Mesothelial cell of epicardium (in vitro differentiated cells): ENCODE results near the gene KCNMA1. TPM values are rescaled to one million over a fixed set of nuclear protein-coding genes. Genes with fewer than 3 reads are reported as not detected.

Source experiments
- DNase-seq, 2 experiments: peaks; one replicate each; pipeline ENCODE4 v3.0.0; 2021; ENCODE audit warnings: low spot score in 2 of 2; ENCODE audit not compliant: unreplicated experiment in 2 of 2
- H3K27ac Mint-ChIP-seq: 2 replicates; pipeline ENCODE4 v1.8.0; 2021; ENCODE audit warnings: mixed read lengths
- H3K27me3 Mint-ChIP-seq: 2 replicates; pipeline ENCODE4 v1.8.0; 2021; ENCODE audit warnings: low read depth, mixed read lengths
- H3K36me3 Mint-ChIP-seq: 2 replicates; pipeline ENCODE4 v1.8.0; 2021; ENCODE audit warnings: mixed read lengths
- H3K4me1 Mint-ChIP-seq: 2 replicates; pipeline ENCODE4 v1.8.0; 2021; ENCODE audit warnings: mixed read lengths
- H3K4me3 Mint-ChIP-seq: 2 replicates; pipeline ENCODE4 v1.8.0; 2021; ENCODE audit warnings: mild to moderate bottlenecking, moderate library complexity, mixed read lengths
- H3K9me3 Mint-ChIP-seq: 2 replicates; pipeline ENCODE4 v1.8.0; 2021; ENCODE audit warnings: mixed read lengths
- CTCF ChIP-seq: fragments of 200-600 bp; sonication (generic); IDR thresholded peaks from one replicate; pipeline ENCODE4 v1.5.0; 2021; ENCODE audit warnings: antibody characterized with exemption; ENCODE audit not compliant: unreplicated experiment
- total RNA-seq: library from RNA; stranded (reverse); gene quantifications from 3 replicates; pipeline ENCODE4 v1.2.1, GENCODE V29; 2021

KCNMA1 gene
- total RNA-seq, 1 donor from 2014 or later, result 44.0 TPM

GRCh38 chr10:77371421-77371820 is 266.2 kb downstream of the KCNMA1 start:
- no peak for DNase-seq
- TF ChIP-seq CTCF, result no peak
- H3K27ac Mint-ChIP-seq, result no peak overlapping the region
- H3K4me3 Mint-ChIP-seq, result no peak overlapping the region
- H3K27me3 Mint-ChIP-seq, result no peaks in the 10 kb centered on the region
- no peaks in the 10 kb centered on the region for H3K4me1 Mint-ChIP-seq
- peaks cover 9% of the 10 kb centered on the region for H3K9me3 Mint-ChIP-seq
- peaks cover 11% of the 10 kb centered on the region for H3K36me3 Mint-ChIP-seq

DNA sequence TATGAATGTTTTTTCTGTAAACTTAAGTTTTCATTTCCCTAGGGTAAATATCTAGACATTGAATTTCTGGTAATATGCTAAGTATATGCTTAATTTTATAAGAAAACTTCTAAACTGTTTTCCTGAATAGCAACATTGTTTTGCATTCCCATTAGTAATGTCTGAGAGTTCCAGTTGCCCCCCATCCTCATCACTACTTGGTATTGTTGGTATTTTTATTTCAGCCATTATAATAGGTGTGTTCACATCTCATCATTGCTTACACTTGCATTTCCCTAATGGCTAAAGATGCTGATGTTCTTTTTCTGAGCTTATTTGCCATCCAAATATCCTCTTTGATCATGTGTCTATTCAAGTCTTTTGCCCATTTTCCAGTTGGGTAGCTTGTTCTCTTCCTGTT is 269.6 kb downstream of the KCNMA1 start:
- no peak for DNase-seq
- Mint-ChIP-seq H3K9me3 (peaks cover 9% of the 10 kb centered on the region), H3K4me1 (no peaks in the 10 kb centered on the region), H3K27me3 (no peaks in the 10 kb centered on the region), H3K4me3 (no peak overlapping the region), H3K36me3 (peaks cover 11% of the 10 kb centered on the region), H3K27ac (no peak overlapping the region)
- no peak for TF ChIP-seq CTCF

GRCh38 chr10:77363210-77363609 is 274.4 kb downstream of the KCNMA1 start:
- no peak for TF ChIP-seq CTCF
- no peak overlapping the region for H3K27ac Mint-ChIP-seq
- H3K4me1 Mint-ChIP-seq, result no peaks in the 10 kb centered on the region

DNA sequence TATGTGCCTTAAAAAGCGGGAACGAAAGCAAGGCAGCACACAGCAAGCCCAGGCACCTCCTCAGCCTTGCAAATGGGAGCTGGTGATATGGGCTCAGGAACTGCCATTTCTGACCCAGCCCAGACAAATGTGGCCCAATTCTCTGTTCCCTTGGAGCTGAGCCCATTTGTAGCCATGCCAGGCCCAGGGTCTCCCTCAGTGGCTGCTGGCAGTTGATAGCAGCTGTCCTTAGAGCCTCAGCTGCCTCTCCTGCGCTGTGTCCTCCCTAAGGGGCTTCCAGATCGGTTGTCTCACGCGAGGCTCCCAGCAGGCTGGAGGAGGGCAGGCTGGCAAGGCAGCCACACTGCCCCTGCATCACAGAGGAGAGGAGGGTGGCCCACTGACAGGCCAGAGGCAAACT is 275.8 kb downstream of the KCNMA1 start:
- no peak for TF ChIP-seq CTCF
- Mint-ChIP-seq H3K9me3 (no peaks in the 10 kb centered on the region), H3K4me1 (no peaks in the 10 kb centered on the region), H3K36me3 (no peaks in the 10 kb centered on the region), H3K27ac (no peak overlapping the region), H3K4me3 (no peak overlapping the region), H3K27me3 (no peaks in the 10 kb centered on the region)
- no peak for DNase-seq

More at GRCh38 chr10:77363210-77363609, 274.4 kb downstream of the KCNMA1 start:
- Mint-ChIP-seq H3K36me3 (peaks cover 2% of the 10 kb centered on the region), H3K9me3 (peaks cover 2% of the 10 kb centered on the region), H3K27me3 (no peaks in the 10 kb centered on the region), H3K4me3 (no peak overlapping the region)
- no peak for DNase-seq

DNA sequence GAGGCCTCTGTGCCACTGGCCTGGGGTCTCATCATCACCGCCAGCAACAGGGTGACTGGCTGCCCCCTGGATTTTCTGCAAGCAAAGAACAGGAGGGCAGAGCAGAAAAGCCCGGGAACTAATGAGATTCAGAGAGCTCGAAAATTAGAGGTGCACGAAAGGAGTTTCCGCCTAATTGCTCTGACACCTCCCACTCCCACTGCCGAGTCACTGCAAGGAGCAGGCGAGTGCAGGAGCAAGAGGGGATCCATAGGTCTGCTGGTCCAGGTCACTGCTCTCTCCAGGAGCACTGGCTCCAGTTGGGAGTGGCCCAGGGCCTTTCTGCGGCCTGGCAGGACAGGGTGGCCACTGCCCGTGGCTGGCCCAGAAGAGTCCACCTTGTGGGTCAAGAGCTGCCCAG is 276.2 kb downstream of the KCNMA1 start:
- TF ChIP-seq CTCF, result no peak
- Mint-ChIP-seq H3K4me1 (no peaks in the 10 kb centered on the region), H3K4me3 (no peak overlapping the region), H3K27me3 (no peaks in the 10 kb centered on the region), H3K27ac (no peak overlapping the region), H3K36me3 (no peaks in the 10 kb centered on the region), H3K9me3 (no peaks in the 10 kb centered on the region)
- no peak for DNase-seq

GRCh38 chr10:77360835-77361234 is 276.8 kb downstream of the KCNMA1 start:
- Mint-ChIP-seq H3K27me3 (no peaks in the 10 kb centered on the region), H3K4me1 (peaks cover 2% of the 10 kb centered on the region), H3K9me3 (no peaks in the 10 kb centered on the region), H3K4me3 (no peak overlapping the region), H3K27ac (no peak overlapping the region), H3K36me3 (no peaks in the 10 kb centered on the region)
- DNase-seq, result no peak
- no peak for TF ChIP-seq CTCF
